HepG2 (cell line): ENCODE measurements around the gene DAB2IP. TPM values are rescaled to one million over a fixed set of nuclear protein-coding genes. Genes with fewer than 3 reads are reported as not detected.
A peak's percentile ranks its signal among the peaks of the same experiment; 100 is the strongest.

Source experiments
- ATM ChIP-seq: fragments of 450-650 bp; IDR thresholded peaks from 2 replicates; pipeline ENCODE4 v1.7.1; 2017; ENCODE audit warnings: mild to moderate bottlenecking, borderline replicate concordance
- CERS6 ChIP-seq: sonication (generic); formaldehyde crosslinking; IDR thresholded peaks from 2 replicates; pipeline ENCODE4 v1.5.0; 2020; ENCODE audit warnings: missing genetic modification reagents
- GATAD2A ChIP-seq: IDR thresholded peaks from 2 replicates; pipeline ENCODE4 v1.6.1; 2016
- HOXA3 ChIP-seq: sonication (generic); formaldehyde crosslinking; IDR thresholded peaks from 2 replicates; pipeline ENCODE4 v1.5.0; 2020; ENCODE audit warnings: missing genetic modification reagents
- MAZ ChIP-seq, 2 experiments: sonication (generic) in 1 of 2; formaldehyde crosslinking in 1 of 2; IDR thresholded peaks; 2 replicates each; pipeline versions ENCODE4 v1.5.0 to v1.6.1; 2012 to 2020; ENCODE audit warnings: low read depth in 2 of 2, mild to moderate bottlenecking in 2 of 2, borderline replicate concordance in 1 of 2, improper control_type of control experiment in 1 of 2, low read length in 1 of 2, missing genetic modification reagents in 1 of 2, moderate library complexity in 1 of 2
- MIXL1 ChIP-seq: IDR thresholded peaks from 2 replicates; pipeline ENCODE4 v1.6.1; 2016
- MYC ChIP-seq: sonication (generic); formaldehyde crosslinking; IDR thresholded peaks from 2 replicates; pipeline ENCODE4 v1.9.0; 2021; ENCODE audit warnings: missing genetic modification reagents, borderline replicate concordance
- PRPF4 ChIP-seq: fragments of 200-400 bp; formaldehyde crosslinking; IDR thresholded peaks from 2 replicates; pipeline ENCODE4 v1.6.1; 2016; ENCODE audit warnings: low read length, low read depth; ENCODE audit not compliant: poor library complexity, severe bottlenecking
- RFX1 ChIP-seq: fragments of 450-650 bp; IDR thresholded peaks from 2 replicates; pipeline ENCODE4 v1.6.1; 2017
- SALL1 ChIP-seq: sonication (generic); formaldehyde crosslinking; IDR thresholded peaks from 2 replicates; pipeline ENCODE4 v1.8.0; 2022; ENCODE audit warnings: mild to moderate bottlenecking, missing genetic modification reagents
- SOX13 ChIP-seq, 3 experiments: fragments of 450-650 bp in 1 of 3; sonication (generic) in 1 of 3; formaldehyde crosslinking in 1 of 3; IDR thresholded peaks in 2 of 3; conservative IDR thresholded peaks in 1 of 3; 2 replicates each; pipeline versions ENCODE4 v1.5.0 to v1.6.1; 2016 to 2020; ENCODE audit warnings: antibody characterized with exemption in 1 of 3, mild to moderate bottlenecking in 1 of 3, missing compliant biosample characterization in 1 of 3, missing genetic modification reagents in 1 of 3, moderate library complexity in 1 of 3
- TARDBP ChIP-seq: sonication (generic); formaldehyde crosslinking; IDR thresholded peaks from 2 replicates; pipeline ENCODE4 v1.8.0; 2022; ENCODE audit warnings: mild to moderate bottlenecking, missing genetic modification reagents
- UBTF ChIP-seq: sonication (generic); formaldehyde crosslinking; IDR thresholded peaks from 2 replicates; pipeline ENCODE4 v1.4.0; 2020; ENCODE audit warnings: mild to moderate bottlenecking, missing genetic modification reagents
- ZBTB26 ChIP-seq: IDR thresholded peaks from 2 replicates; pipeline ENCODE4 v1.6.1; 2016; ENCODE audit warnings: missing compliant biosample characterization, missing genetic modification reagents, borderline replicate concordance
- ZFY ChIP-seq: sonication (generic); formaldehyde crosslinking; IDR thresholded peaks from 2 replicates; pipeline ENCODE4 v1.4.0; 2020; ENCODE audit warnings: missing genetic modification reagents
- ZNF260 ChIP-seq: sonication (generic); formaldehyde crosslinking; IDR thresholded peaks from 2 replicates; pipeline ENCODE4 v1.4.0; 2020; ENCODE audit warnings: missing genetic modification reagents, low read depth, mild to moderate bottlenecking, borderline replicate concordance
- ZNF609 ChIP-seq: sonication (generic); formaldehyde crosslinking; IDR thresholded peaks from 2 replicates; pipeline ENCODE4 v1.4.0; 2020; ENCODE audit warnings: mild to moderate bottlenecking, missing genetic modification reagents, borderline replicate concordance
- ZNF772 ChIP-seq: sonication (generic); formaldehyde crosslinking; IDR thresholded peaks from 2 replicates; pipeline ENCODE4 v1.5.0; 2020; ENCODE audit warnings: mild to moderate bottlenecking, missing genetic modification reagents
- polyA plus RNA-seq, 8 experiments: library from polyadenylated mRNA; depleted of rRNA in 3 of 8; stranded (reverse) in 7 of 8; unstranded in 1 of 8; fragments of >200 nt; fragmentation: Illumina TruSeq in 4 of 8; extraction: Trizol in 4 of 8; gene quantifications; 2 replicates each; pipeline versions ENCODE4 v1.2.1 to v1.2.3, GENCODE V29; 2011 to 2016; ENCODE audit warnings: low read depth in 4 of 8, missing spikeins in 1 of 8, mixed read lengths in 1 of 8; ENCODE audit not compliant: insufficient read depth in 1 of 8
- total RNA-seq, 5 experiments: library from RNA; depleted of rRNA; stranded (reverse); fragments of >200 nt; fragmentation: Illumina TruSeq; extraction: Trizol; gene quantifications; 2 replicates each; pipeline ENCODE4 v1.2.3, GENCODE V29; 2016; ENCODE audit warnings: low read depth in 1 of 5

The DAB2IP gene
- total and polyA plus RNA-seq, 2 of the 13 experiments (the other 11 are each of a cell fraction or from before 2014, with no cell fraction given) = 25.3 to 37.9 TPM

- TF ChIP-seq ZFY (CRISPR knock-in tag) (peak; percentile 50), SOX13 (IDR thresholded peaks at IDR 0.05) (no peak), SOX13 (CRISPR knock-in tag; conservative IDR thresholded peaks at IDR 0.05 in 1 of 2, IDR thresholded peaks at IDR 0.05 in 1 of 2) (peak in 1 of 2 experiments; percentile 84; a peak in 1 of 4 replicates), ZNF609 (CRISPR knock-in tag) (peak; percentile 53; the same call in 1 of the 2 replicates), MYC (CRISPR knock-in tag) (peak; percentile 67; the same call in 1 of the 2 replicates), UBTF (peak; percentile 57), GATAD2A (CRISPR knock-in tag) (peak; percentile 93), HOXA3 (CRISPR knock-in tag) (peak; percentile 65; the same call in 1 of the 2 replicates), MAZ (IDR thresholded peaks at IDR 0.05; ENCODE audit: borderline replicate concordance, low read depth, low read length) (peak; percentile 40), MAZ (CRISPR knock-in tag; IDR thresholded peaks at IDR 0.05; ENCODE audit: low read depth) (peak; percentile 59; the same call in 1 of the 2 replicates), CERS6 (no peak), ATM (no peak), SALL1 (peak; percentile 94), ZNF260 (CRISPR knock-in tag) (no peak), ZBTB26 (CRISPR knock-in tag) (peak; percentile 35; the same call in 1 of the 2 replicates), MIXL1 (CRISPR knock-in tag) (peak; percentile 89), TARDBP (CRISPR knock-in tag) (peak; percentile 61), PRPF4 (peak; percentile 98), RFX1 (no peak), ZNF772 (CRISPR knock-in tag) (peak; percentile 92)
Observed at GRCh38 chr9:121765021-121765950, 113.9 kb downstream of the DAB2IP start (continued).
